ES-I3 (cell line): ENCODE measurements around the gene CYP26B1.

Experiments used
- H3K36me3 ChIP-seq: 2 replicates; pipeline ENCODE4 v1.6.1; 2013; ENCODE audit warnings: mild to moderate bottlenecking, low read length, control low read depth, moderate library complexity; ENCODE audit not compliant: insufficient read depth
- H3K4me1 ChIP-seq: 2 replicates; pipeline ENCODE4 v1.6.1; 2013; ENCODE audit warnings: mild to moderate bottlenecking, control low read depth, low read length; ENCODE audit not compliant: insufficient read depth
- H3K9ac ChIP-seq: 2 replicates; pipeline ENCODE4 v1.6.1; 2013; ENCODE audit warnings: low read depth, mild to moderate bottlenecking, low read length, moderate library complexity
- H3K9me3 ChIP-seq: 2 replicates; pipeline ENCODE4 v1.6.1; 2013; ENCODE audit warnings: mild to moderate bottlenecking, low read length, moderate library complexity; ENCODE audit not compliant: control insufficient read depth, insufficient read depth

The CYP26B1 gene

GRCh38 chr2:72149556-72150156 is 2.0 kb upstream of the CYP26B1 start:
- H3K4me1 ChIP-seq = no peaks in the 10 kb centered on the region; the same call in 1 of the 2 replicates
- no peaks in the 10 kb centered on the region for H3K36me3 ChIP-seq
- H3K9me3 ChIP-seq = no peaks in the 10 kb centered on the region
- peak overlapping the region; percentile 14; the same call in 1 of the 2 replicates for H3K9ac ChIP-seq

- Histone ChIP-seq H3K9ac (peak overlapping the region; percentile 42), H3K36me3 (no peaks in the 10 kb centered on the region)
Measured at GRCh38 chr2:72148837-72149555, 1.3 kb upstream of the CYP26B1 start.

GRCh38 chr2:72148003-72148836 is 558 bp upstream of the CYP26B1 start:
- H3K9ac ChIP-seq = peak overlapping the region; percentile 47; the same call in 1 of the 2 replicates
- H3K36me3 ChIP-seq = no peaks in the 10 kb centered on the region
- H3K9me3 ChIP-seq = no peaks in the 10 kb centered on the region
- no peaks in the 10 kb centered on the region; the same call in 1 of the 2 replicates for H3K4me1 ChIP-seq

More at GRCh38 chr2:72148837-72149555, 1.3 kb upstream of the CYP26B1 start:
- Histone ChIP-seq H3K9me3 (no peaks in the 10 kb centered on the region), H3K4me1 (no peaks in the 10 kb centered on the region; the same call in 1 of the 2 replicates)

GRCh38 chr2:72146347-72147302 is 1.0 kb downstream of the CYP26B1 start:
- Histone ChIP-seq H3K4me1 (peaks cover 9% of the 10 kb centered on the region), H3K9ac (peak overlapping the region; percentile 47; the same call in 1 of the 2 replicates)

GRCh38 chr2:72145658-72146329 is 1.9 kb downstream of the CYP26B1 start:
- no peaks in the 10 kb centered on the region for H3K36me3 ChIP-seq
- H3K9ac ChIP-seq = peak overlapping the region; percentile 47; the same call in 1 of the 2 replicates
- peaks cover 9% of the 10 kb centered on the region for H3K4me1 ChIP-seq
- no peaks in the 10 kb centered on the region for H3K9me3 ChIP-seq

More at GRCh38 chr2:72146347-72147302, 1.0 kb downstream of the CYP26B1 start:
- Histone ChIP-seq H3K36me3 (no peaks in the 10 kb centered on the region), H3K9me3 (no peaks in the 10 kb centered on the region)

GRCh38 chr2:72145289-72145657 is 2.4 kb downstream of the CYP26B1 start:
- Histone ChIP-seq H3K36me3 (no peaks in the 10 kb centered on the region), H3K9me3 (no peaks in the 10 kb centered on the region), H3K4me1 (peaks cover 9% of the 10 kb centered on the region), H3K9ac (peak overlapping the region; percentile 45; the same call in 1 of the 2 replicates)

GRCh38 chr2:72144632-72145288 is 2.9 kb downstream of the CYP26B1 start:
- Histone ChIP-seq H3K4me1 (peaks cover 9% of the 10 kb centered on the region), H3K36me3 (no peaks in the 10 kb centered on the region), H3K9ac (peak overlapping the region; percentile 45; the same call in 1 of the 2 replicates), H3K9me3 (no peaks in the 10 kb centered on the region)

GRCh38 chr2:72144274-72144631 is 3.4 kb downstream of the CYP26B1 start:
- Histone ChIP-seq H3K4me1 (peaks cover 9% of the 10 kb centered on the region), H3K9me3 (no peaks in the 10 kb centered on the region), H3K9ac (peak overlapping the region; percentile 47; the same call in 1 of the 2 replicates), H3K36me3 (no peaks in the 10 kb centered on the region)

- H3K4me1 ChIP-seq = peaks cover 9% of the 10 kb centered on the region
- H3K9ac ChIP-seq = peak overlapping the region; percentile 47; the same call in 1 of the 2 replicates
- no peaks in the 10 kb centered on the region for H3K36me3 ChIP-seq
- H3K9me3 ChIP-seq = no peaks in the 10 kb centered on the region
Measured at GRCh38 chr2:72143441-72144273, 4.0 kb downstream of the CYP26B1 start.

GRCh38 chr2:72142570-72143440 is 4.9 kb downstream of the CYP26B1 start:
- peak overlapping the region; percentile 47; the same call in 1 of the 2 replicates for H3K9ac ChIP-seq
- no peaks in the 10 kb centered on the region for H3K36me3 ChIP-seq
- H3K9me3 ChIP-seq = no peaks in the 10 kb centered on the region
- H3K4me1 ChIP-seq = peaks cover 9% of the 10 kb centered on the region

GRCh38 chr2:72141881-72142451 is 5.7 kb downstream of the CYP26B1 start:
- Histone ChIP-seq H3K9me3 (no peaks in the 10 kb centered on the region), H3K4me1 (peaks cover 9% of the 10 kb centered on the region), H3K36me3 (no peaks in the 10 kb centered on the region), H3K9ac (no peak overlapping the region)
